SU-DHL-6 (cell line): ENCODE results near the gene DUOX2.

Experiments used
- H2AFZ ChIP-seq: fragments of 200-600 bp; sonication (generic); 2 replicates; pipeline ENCODE4 v1.6.1; 2014; ENCODE audit warnings: low read depth, mild to moderate bottlenecking, moderate library complexity, mixed read lengths, antibody characterized with exemption, low read length; ENCODE audit not compliant: severe bottlenecking
- H3F3A ChIP-seq: fragments of 200-600 bp; shearing (Covaris generic); 2 replicates; pipeline ENCODE4 v1.6.0; 2016; ENCODE audit warnings: antibody characterized with exemption, mild to moderate bottlenecking; ENCODE audit not compliant: insufficient read depth
- H3K27ac ChIP-seq: fragments of 200-600 bp; sonication (generic); 2 replicates; pipeline ENCODE4 v1.5.1; 2016; ENCODE audit warnings: low read depth, mild to moderate bottlenecking, low read length, moderate library complexity, mixed read lengths
- H3K27me3 ChIP-seq: fragments of 200-600 bp; sonication (generic), shearing (Covaris generic); 2 replicates; pipeline ENCODE4 v1.6.0; 2014; ENCODE audit warnings: mild to moderate bottlenecking, low read length
- H3K36me3 ChIP-seq: fragments of 200-600 bp; sonication (generic); 2 replicates; pipeline ENCODE4 v1.6.1; 2014; ENCODE audit warnings: mild to moderate bottlenecking, low read length, mixed read lengths
- H3K4me2 ChIP-seq: fragments of 300-600, 200-600 bp; shearing (Covaris generic), sonication (generic); 2 replicates; pipeline ENCODE4 v1.6.0; 2014; ENCODE audit warnings: low read length, low read depth, mild to moderate bottlenecking; ENCODE audit not compliant: poor library complexity, severe bottlenecking
- H3K4me3 ChIP-seq: fragments of 200-600 bp; sonication (generic); 2 replicates; pipeline ENCODE4 v1.5.1; 2014; ENCODE audit warnings: antibody characterized with exemption, low read length, mild to moderate bottlenecking, mixed read lengths; ENCODE audit not compliant: insufficient read depth, poor library complexity, severe bottlenecking
- H3K79me2 ChIP-seq: fragments of 200-600 bp; sonication (generic); 2 replicates; pipeline ENCODE4 v1.6.1; 2014; ENCODE audit warnings: mild to moderate bottlenecking, low read length, moderate library complexity; ENCODE audit not compliant: insufficient read depth
- H3K9ac ChIP-seq: fragments of 200-600 bp; sonication (generic); 2 replicates; pipeline ENCODE4 v1.7.0; 2014; ENCODE audit warnings: mild to moderate bottlenecking, low read length
- H3K9me2 ChIP-seq: fragments of 200-600 bp; sonication (generic); replicated peaks from 2 replicates; pipeline ENCODE4 v1.6.1; 2014; ENCODE audit warnings: low read length; ENCODE audit not compliant: insufficient read depth
- H3K9me3 ChIP-seq: fragments of 200-600 bp; sonication (generic); 2 replicates; pipeline ENCODE4 v1.6.1; 2014; ENCODE audit warnings: low read length, mixed read lengths; ENCODE audit not compliant: insufficient read depth
- H4K20me1 ChIP-seq: fragments of 200-600 bp; sonication (generic); 2 replicates; pipeline ENCODE4 v1.6.1; 2014; ENCODE audit warnings: low read depth, mild to moderate bottlenecking, antibody characterized with exemption, low read length, moderate library complexity, mixed read lengths
- EZH2phosphoT487 ChIP-seq: fragments of 200-600 bp; sonication (generic), shearing (Covaris generic); conservative IDR thresholded peaks from 2 replicates; pipeline ENCODE4 v1.6.1; 2018; ENCODE audit warnings: mild to moderate bottlenecking, antibody characterized with exemption, low read length, moderate library complexity, mixed read lengths
- TF ChIP-seq, protein P1 (sequence below): fragments of 200-600 bp; sonication (generic); IDR thresholded peaks from one replicate; pipeline ENCODE4 v1.5.1; 2017; ENCODE audit warnings: antibody characterized with exemption, mild to moderate bottlenecking, low read length, moderate library complexity; ENCODE audit not compliant: insufficient read depth, poor library complexity, severe bottlenecking

The DUOX2 gene

DNA sequence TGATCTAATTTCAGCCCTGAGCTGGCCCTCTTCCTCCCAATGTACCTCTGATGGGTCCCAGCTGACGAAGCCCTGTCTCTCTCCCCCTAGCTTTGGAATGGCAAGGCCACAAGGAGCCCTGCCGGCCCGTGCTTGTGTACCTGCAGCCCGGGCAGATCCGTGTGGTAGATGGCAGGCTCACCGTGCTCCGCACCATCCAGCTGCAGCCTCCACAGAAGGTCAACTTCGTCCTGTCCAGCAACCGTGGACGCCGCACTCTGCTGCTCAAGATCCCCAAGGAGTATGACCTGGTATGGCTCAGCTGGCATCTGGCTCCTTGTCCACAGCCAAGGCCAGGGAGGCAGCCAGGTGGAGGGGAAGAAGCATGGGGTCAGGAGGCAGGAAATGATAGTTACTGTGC lies 30.0 kb upstream of the DUOX2 start:
- Histone ChIP-seq H3K4me2 (no peak overlapping the region), H3F3A (no peaks in the 10 kb centered on the region), H3K27me3 (no peaks in the 10 kb centered on the region), H2AFZ (no peak overlapping the region), H3K9me2 (no peaks in the 10 kb centered on the region), H3K36me3 (no peaks in the 10 kb centered on the region), H3K4me3 (no peak overlapping the region), H3K27ac (no peak overlapping the region), H3K9me3 (no peaks in the 10 kb centered on the region), H3K9ac (no peak overlapping the region), H4K20me1 (no peaks in the 10 kb centered on the region), H3K79me2 (no peaks in the 10 kb centered on the region)
- no peak for TF ChIP-seq EZH2phosphoT487
- TF ChIP-seq, protein P1, sequence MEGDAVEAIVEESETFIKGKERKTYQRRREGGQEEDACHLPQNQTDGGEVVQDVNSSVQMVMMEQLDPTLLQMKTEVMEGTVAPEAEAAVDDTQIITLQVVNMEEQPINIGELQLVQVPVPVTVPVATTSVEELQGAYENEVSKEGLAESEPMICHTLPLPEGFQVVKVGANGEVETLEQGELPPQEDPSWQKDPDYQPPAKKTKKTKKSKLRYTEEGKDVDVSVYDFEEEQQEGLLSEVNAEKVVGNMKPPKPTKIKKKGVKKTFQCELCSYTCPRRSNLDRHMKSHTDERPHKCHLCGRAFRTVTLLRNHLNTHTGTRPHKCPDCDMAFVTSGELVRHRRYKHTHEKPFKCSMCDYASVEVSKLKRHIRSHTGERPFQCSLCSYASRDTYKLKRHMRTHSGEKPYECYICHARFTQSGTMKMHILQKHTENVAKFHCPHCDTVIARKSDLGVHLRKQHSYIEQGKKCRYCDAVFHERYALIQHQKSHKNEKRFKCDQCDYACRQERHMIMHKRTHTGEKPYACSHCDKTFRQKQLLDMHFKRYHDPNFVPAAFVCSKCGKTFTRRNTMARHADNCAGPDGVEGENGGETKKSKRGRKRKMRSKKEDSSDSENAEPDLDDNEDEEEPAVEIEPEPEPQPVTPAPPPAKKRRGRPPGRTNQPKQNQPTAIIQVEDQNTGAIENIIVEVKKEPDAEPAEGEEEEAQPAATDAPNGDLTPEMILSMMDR: no peak

DNA sequence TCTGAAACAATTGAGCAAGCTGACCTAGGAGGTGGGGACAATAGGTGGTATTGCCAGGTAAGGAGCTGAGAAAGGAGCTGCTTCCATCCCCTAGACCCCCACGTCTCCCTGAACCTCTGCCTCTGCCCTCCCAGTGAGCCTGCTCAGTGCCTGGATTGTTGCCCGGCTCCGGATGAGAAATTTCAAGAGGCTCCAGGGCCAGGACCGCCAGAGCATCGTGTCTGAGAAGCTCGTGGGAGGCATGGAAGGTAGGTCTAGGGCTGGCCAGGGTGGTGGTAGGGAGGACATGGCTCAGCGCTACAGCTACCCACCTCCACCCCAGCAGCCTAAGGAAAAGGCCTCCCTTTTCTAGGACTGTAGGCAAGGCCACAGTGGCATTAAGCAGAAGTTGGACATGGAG lies 29.1 kb upstream of the DUOX2 start:
- no peak overlapping the region for H3K4me2 ChIP-seq
- H3K9ac ChIP-seq: no peak overlapping the region
- H3K36me3 ChIP-seq: no peaks in the 10 kb centered on the region
- no peak overlapping the region for H3K27ac ChIP-seq
- no peaks in the 10 kb centered on the region for H3K9me2 ChIP-seq
- no peaks in the 10 kb centered on the region for H4K20me1 ChIP-seq
- no peaks in the 10 kb centered on the region for H3F3A ChIP-seq
- H3K27me3 ChIP-seq: no peaks in the 10 kb centered on the region
- H2AFZ ChIP-seq: no peak overlapping the region
- no peak overlapping the region for H3K4me3 ChIP-seq
- no peaks in the 10 kb centered on the region for H3K79me2 ChIP-seq
- H3K9me3 ChIP-seq: no peaks in the 10 kb centered on the region
- no peak for TF ChIP-seq EZH2phosphoT487
- TF ChIP-seq, protein P1: no peak

DNA sequence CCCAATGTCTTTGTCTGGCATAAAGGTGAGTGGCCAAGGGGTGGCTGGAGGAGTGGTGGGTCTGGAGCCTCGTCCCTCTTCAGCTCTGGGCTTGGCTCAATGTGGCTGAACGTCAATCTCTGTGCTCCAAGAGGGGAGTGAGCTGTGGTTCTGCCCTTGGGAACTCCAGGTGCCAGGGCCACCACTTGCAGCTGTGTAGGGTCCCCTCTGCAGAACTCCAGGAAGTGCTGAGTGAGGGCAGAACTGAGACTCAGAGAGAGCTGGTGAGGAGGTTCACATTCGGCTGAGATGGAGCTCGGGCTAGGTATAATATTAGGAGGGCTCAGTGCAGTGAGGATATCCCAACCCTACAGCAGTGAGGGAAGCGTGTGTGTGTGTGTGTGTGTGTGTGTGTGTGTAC lies 27.4 kb upstream of the DUOX2 start:
- Histone ChIP-seq H2AFZ (no peak overlapping the region), H3K9me3 (no peaks in the 10 kb centered on the region), H3K27me3 (no peaks in the 10 kb centered on the region), H3K4me2 (no peak overlapping the region), H3K36me3 (no peaks in the 10 kb centered on the region), H3K4me3 (no peak overlapping the region), H3K9ac (no peak overlapping the region), H4K20me1 (no peaks in the 10 kb centered on the region), H3K9me2 (no peaks in the 10 kb centered on the region), H3F3A (no peaks in the 10 kb centered on the region), H3K27ac (no peak overlapping the region), H3K79me2 (no peaks in the 10 kb centered on the region)
- TF ChIP-seq, protein P1: no peak
- TF ChIP-seq EZH2phosphoT487: no peak
